ENCODE results near the gene WFDC10A. TPM values are rescaled to one million over a fixed set of nuclear protein-coding genes. Genes with fewer than 3 reads are reported as not detected.
"Not testable (repeated sequence)": the region's sequence is repeated elsewhere in the genome, so short reads cannot be mapped to it uniquely, and the experiment has no call there.

The WFDC10A gene
- total and polyA plus RNA-seq, 9 donors = not detected

DNA sequence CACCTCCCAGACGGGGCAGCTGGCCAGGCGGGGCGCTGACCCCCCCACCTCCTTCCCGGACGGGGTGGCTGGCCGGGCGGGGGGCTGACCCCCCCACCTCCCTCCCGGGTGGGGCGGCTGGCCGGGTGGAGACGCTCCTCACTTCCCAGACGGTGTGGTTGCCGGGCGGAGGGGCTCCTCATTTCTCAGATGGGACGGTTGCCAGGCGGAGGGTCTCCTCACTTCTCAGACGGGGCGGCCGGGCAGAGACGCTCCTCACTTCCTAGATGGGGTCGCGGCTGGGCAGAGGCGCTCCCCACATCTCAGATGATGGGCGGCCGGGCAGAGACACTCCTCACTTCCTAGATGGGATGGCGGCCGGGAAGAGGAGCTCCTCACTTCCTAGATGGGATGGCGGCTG lies 16.3 kb downstream of the WFDC10A start:
- not testable (repeated sequence) for H3K36me3 ChIP-seq (ENCODE audit: control insufficient read depth, insufficient read depth, low read length); H3K27me3 ChIP-seq (ENCODE audit: control insufficient read depth, insufficient read depth, low read length); H3K4me1 ChIP-seq (ENCODE audit: control insufficient read depth, insufficient read depth, low read length); DNase-seq; H3K4me3 ChIP-seq (ENCODE audit: low read length); H3K9me3 ChIP-seq (replicated peaks; ENCODE audit: control insufficient read depth, low read depth, low read length); H3K27ac ChIP-seq (ENCODE audit: low read length)
- 100% methylated on average over 1 of the region's 28 CpGs for WGBS (ENCODE audit: insufficient coverage)

DNA sequence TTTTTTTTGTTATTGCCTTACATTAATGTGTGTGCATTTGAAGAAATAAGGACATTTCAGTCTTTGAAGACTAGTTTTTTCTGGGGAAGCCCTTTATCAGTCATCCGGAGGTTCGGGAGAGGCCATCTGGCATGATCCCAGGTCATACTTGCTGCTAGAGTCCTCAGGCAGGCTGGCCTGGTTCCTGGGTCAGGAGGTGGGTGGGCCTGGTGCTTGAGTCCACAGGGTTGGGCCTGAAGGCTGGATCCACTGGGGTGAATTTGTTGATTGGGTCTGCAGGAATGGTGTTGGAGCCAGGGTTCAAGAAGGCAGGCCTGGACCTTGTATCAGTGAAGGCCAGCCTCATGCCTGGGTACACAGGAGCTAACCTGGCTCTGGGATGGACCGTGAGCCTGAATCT lies 17.3 kb downstream of the WFDC10A start:
- no peak for DNase-seq
- Histone ChIP-seq H3K36me3 (ENCODE audit: control insufficient read depth, insufficient read depth, low read length) (no peaks in the 10 kb centered on the region), H3K4me1 (ENCODE audit: control insufficient read depth, insufficient read depth, low read length) (no peaks in the 10 kb centered on the region), H3K4me3 (ENCODE audit: low read length) (no peak overlapping the region), H3K9me3 (replicated peaks; ENCODE audit: control insufficient read depth, low read depth, low read length) (no peaks in the 10 kb centered on the region), H3K27me3 (ENCODE audit: control insufficient read depth, insufficient read depth, low read length) (no peaks in the 10 kb centered on the region), H3K27ac (ENCODE audit: low read length) (no peak overlapping the region)
- 89% methylated on average over 3 of the region's 3 CpGs for WGBS (ENCODE audit: insufficient coverage)

DNA sequence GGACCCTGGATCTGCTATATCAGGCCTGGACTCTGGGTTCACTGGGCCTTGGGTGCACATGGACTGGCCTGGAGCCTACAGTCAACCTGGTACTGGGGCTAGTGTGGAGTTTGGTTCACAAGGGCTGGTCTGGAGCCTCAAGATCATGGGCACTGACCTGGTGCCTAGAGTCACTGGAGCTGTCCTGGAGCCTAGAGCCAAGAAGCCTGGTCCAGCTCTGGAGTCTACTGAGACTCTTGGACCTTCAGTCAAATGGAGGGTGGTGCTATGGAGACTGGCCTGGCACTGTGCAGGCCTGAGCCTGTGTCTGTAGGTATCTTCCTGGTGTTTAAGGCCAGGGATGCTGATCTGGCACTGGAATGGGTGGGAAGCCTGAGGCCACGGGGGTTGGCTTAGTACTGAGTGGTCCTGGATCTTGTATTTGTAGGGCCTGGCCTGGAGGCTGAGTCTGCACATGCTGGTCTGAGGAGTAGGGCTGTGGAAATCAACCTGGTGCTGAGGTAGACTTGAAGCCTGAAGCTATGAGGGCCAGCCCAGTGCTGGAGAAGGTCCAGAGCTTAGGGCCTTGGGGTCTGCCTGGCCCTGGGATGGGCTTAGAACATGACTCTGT lies 18.0 kb downstream of the WFDC10A start:
- H3K4me3 ChIP-seq (ENCODE audit: low read length) = no peak overlapping the region
- WGBS (ENCODE audit: insufficient coverage) = 50% methylated on average over 1 of the region's 1 CpG
- no peak overlapping the region for H3K27ac ChIP-seq (ENCODE audit: low read length)
- H3K4me1 ChIP-seq (ENCODE audit: control insufficient read depth, insufficient read depth, low read length) = no peaks in the 10 kb centered on the region
- no peaks in the 10 kb centered on the region for H3K9me3 ChIP-seq (replicated peaks; ENCODE audit: control insufficient read depth, low read depth, low read length)
- H3K36me3 ChIP-seq (ENCODE audit: control insufficient read depth, insufficient read depth, low read length) = no peaks in the 10 kb centered on the region
- DNase-seq = no peak
- H3K27me3 ChIP-seq (ENCODE audit: control insufficient read depth, insufficient read depth, low read length) = no peaks in the 10 kb centered on the region

DNA sequence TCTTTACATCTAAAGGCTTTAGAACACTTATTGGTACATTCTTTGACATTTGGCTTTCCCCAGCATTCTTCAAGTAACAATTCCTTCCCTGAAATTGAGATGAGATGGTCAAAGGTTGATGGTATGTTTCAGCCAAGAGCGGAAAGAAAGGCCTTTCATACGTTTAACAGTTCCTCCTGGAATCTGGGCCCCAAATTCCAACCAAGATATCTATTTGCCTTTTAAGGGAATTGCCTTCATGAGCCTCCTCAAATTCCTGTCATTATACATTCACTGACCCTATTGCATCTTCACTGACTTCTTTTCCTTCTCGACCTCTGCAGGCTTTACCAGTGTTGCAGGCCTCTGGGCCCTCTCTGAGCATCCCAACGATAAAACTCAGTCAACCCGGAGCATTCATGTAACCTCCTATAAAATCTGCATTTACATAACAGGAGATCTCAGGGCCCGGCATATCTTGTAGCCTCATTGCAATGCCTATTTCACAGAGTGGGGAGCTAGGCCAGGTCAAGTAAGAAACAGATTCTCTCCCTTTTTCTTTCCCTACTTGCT lies 19.8 kb downstream of the WFDC10A start:
- no peak for DNase-seq
- H3K36me3 ChIP-seq (ENCODE audit: control insufficient read depth, insufficient read depth, low read length) = no peaks in the 10 kb centered on the region
- H3K9me3 ChIP-seq (replicated peaks; ENCODE audit: control insufficient read depth, low read depth, low read length) = no peaks in the 10 kb centered on the region
- WGBS (ENCODE audit: insufficient coverage) = 78% methylated on average over 6 of the region's 6 CpGs
- no peak overlapping the region for H3K27ac ChIP-seq (ENCODE audit: low read length)
- H3K27me3 ChIP-seq (ENCODE audit: control insufficient read depth, insufficient read depth, low read length) = no peaks in the 10 kb centered on the region
- H3K4me3 ChIP-seq (ENCODE audit: low read length) = no peak overlapping the region
- no peaks in the 10 kb centered on the region for H3K4me1 ChIP-seq (ENCODE audit: control insufficient read depth, insufficient read depth, low read length)

DNA sequence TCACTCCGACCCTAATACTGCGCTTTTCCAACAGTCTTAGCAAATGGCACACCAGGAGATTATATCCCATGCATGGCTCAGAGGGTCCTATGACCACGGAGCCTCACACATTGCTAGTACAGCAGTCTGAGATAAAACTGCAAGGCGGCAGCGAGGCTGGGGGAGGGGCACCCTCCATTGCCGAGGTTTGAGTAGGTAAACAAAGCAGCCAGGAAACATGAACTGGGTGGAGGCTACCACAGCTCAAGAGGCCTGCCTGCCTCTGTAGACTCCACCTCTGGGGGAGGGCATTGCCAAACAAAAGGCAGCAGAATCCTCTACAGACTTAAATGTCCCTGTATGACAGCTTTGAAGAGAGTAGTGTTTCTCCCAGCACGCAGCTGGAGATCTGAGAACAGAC lies 22.2 kb downstream of the WFDC10A start:
- H3K27ac ChIP-seq (ENCODE audit: low read length); DNase-seq; H3K9me3 ChIP-seq (replicated peaks; ENCODE audit: control insufficient read depth, low read depth, low read length); H3K36me3 ChIP-seq (ENCODE audit: control insufficient read depth, insufficient read depth, low read length); H3K4me1 ChIP-seq (ENCODE audit: control insufficient read depth, insufficient read depth, low read length); H3K4me3 ChIP-seq (ENCODE audit: low read length); H3K27me3 ChIP-seq (ENCODE audit: control insufficient read depth, insufficient read depth, low read length): not testable (repeated sequence)
- WGBS (ENCODE audit: insufficient coverage) = 93% methylated on average over 7 of the region's 7 CpGs

DNA sequence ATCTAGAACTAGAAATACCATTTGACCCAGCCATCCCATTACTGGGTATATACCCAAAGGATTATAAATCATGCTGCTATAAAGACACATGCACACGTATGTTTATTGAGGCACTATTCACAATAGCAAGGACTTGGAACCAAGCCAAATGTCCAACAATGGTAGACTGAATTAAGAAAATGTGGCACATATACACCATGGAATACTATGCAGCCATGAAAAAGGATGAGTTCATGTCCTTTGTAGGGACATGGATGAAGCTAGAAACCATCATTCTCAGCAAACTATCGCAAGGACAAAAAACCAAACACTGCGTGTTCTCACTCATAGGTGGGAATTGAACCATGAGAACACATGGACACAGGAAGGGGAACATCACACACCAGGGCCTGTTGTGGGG lies 27.5 kb downstream of the WFDC10A start:
- no CpG with 5 or more reads among the region's 3 CpGs for WGBS (ENCODE audit: insufficient coverage)
- not testable (repeated sequence) for H3K27ac ChIP-seq (ENCODE audit: low read length); H3K27me3 ChIP-seq (ENCODE audit: control insufficient read depth, insufficient read depth, low read length); H3K9me3 ChIP-seq (replicated peaks; ENCODE audit: control insufficient read depth, low read depth, low read length); DNase-seq; H3K4me3 ChIP-seq (ENCODE audit: low read length); H3K4me1 ChIP-seq (ENCODE audit: control insufficient read depth, insufficient read depth, low read length); H3K36me3 ChIP-seq (ENCODE audit: control insufficient read depth, insufficient read depth, low read length)

DNA sequence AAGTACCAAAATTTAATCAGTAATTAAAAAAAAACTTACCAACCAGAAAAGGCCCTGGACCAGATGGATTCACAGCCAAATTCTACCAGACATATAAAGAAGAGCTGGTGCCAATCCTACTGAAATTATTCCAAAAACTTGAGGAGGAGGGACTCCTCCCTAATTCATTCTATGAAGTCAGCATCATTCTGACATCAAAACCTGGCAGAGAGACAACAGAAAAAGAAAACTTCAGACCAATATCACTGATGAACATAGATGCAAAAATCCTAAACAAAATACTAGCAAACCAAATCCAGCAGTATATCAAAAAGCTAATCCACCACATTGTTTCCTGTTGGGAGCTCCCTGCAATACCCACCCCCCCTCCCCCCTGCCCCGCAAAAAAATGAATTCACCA lies 40.6 kb downstream of the WFDC10A start, which contains the start of gene WFDC11:
WFDC11 (minus strand) TSS at position 101 of the 400 bp plus-strand sequence. CDS start 19,639 bp downstream, outside the sequence.
- H3K27me3 ChIP-seq (ENCODE audit: control insufficient read depth, insufficient read depth, low read length) = no peaks in the 10 kb centered on the region
- no peaks in the 10 kb centered on the region for H3K9me3 ChIP-seq (replicated peaks; ENCODE audit: control insufficient read depth, low read depth, low read length)
- H3K4me3 ChIP-seq (ENCODE audit: low read length) = no peak within 1 kb of the TSS
- DNase-seq = no peak
- no peak within 1 kb of the TSS for H3K27ac ChIP-seq (ENCODE audit: low read length)
- H3K36me3 ChIP-seq (ENCODE audit: control insufficient read depth, insufficient read depth, low read length) = no peaks in the 10 kb centered on the region
- no peaks in the 10 kb centered on the region for H3K4me1 ChIP-seq (ENCODE audit: control insufficient read depth, insufficient read depth, low read length)
- WGBS (ENCODE audit: insufficient coverage) = no CpG with 5 or more reads among the region's 1 CpG

DNA sequence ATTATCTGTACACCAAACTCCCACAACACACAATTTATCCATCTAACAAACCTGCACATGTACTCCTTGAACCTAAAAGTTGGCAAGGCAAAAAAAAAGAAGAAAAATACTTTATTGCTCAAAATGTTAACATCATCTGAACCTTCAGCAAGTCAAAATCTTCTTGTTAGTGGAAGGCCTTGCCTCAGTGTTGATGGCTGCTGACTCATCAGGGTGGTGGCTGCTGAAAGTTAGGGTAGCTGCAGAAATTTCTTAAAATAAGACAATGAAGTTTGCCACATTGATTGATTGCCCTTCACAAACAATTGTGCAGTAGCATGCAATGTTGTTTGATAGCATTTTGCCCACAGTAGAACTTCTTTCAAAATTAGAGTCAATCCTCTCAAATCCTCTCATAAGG lies 43.2 kb downstream of the WFDC10A start:
- no peak overlapping the region for H3K4me3 ChIP-seq (ENCODE audit: low read length)
- no peaks in the 10 kb centered on the region for H3K36me3 ChIP-seq (ENCODE audit: control insufficient read depth, insufficient read depth, low read length)
- H3K4me1 ChIP-seq (ENCODE audit: control insufficient read depth, insufficient read depth, low read length) = no peaks in the 10 kb centered on the region
- DNase-seq = no peak
- H3K9me3 ChIP-seq (replicated peaks; ENCODE audit: control insufficient read depth, low read depth, low read length) = no peaks in the 10 kb centered on the region
- no peak overlapping the region for H3K27ac ChIP-seq (ENCODE audit: low read length)
- H3K27me3 ChIP-seq (ENCODE audit: control insufficient read depth, insufficient read depth, low read length) = no peaks in the 10 kb centered on the region

DNA sequence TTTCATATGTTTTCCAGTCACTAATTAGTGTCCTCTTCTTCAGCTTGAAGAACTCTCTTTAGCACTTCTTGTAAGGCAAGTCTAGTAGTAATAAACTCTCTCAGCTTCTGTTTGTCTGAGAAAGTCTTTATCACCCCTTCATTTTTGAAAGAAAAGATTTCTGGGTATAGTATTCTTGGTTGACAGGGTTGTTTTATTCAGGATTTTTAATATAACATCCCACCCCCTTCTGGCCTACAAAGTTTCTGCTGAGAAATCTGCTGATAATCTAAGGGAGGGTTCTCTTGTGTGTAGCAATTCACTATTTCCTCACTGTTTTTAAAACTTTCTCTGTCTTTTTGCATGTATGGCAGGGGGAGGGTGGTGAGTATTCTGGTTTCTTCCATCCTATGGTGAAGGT lies 50.1 kb downstream of the WFDC10A start:
- no peak for DNase-seq
- peaks cover 24% of the 10 kb centered on the region for H3K9me3 ChIP-seq (replicated peaks; ENCODE audit: control insufficient read depth, low read depth, low read length)
- H3K4me1 ChIP-seq (ENCODE audit: control insufficient read depth, insufficient read depth, low read length) = no peaks in the 10 kb centered on the region
- H3K27ac ChIP-seq (ENCODE audit: low read length) = no peak overlapping the region
- no peak overlapping the region for H3K4me3 ChIP-seq (ENCODE audit: low read length)
- no peaks in the 10 kb centered on the region for H3K36me3 ChIP-seq (ENCODE audit: control insufficient read depth, insufficient read depth, low read length)
- no peaks in the 10 kb centered on the region for H3K27me3 ChIP-seq (ENCODE audit: control insufficient read depth, insufficient read depth, low read length)
